ENCODE results near the gene SUSD2.
"Not testable (repeated sequence)": the region's sequence is repeated elsewhere in the genome, so short reads cannot be mapped to it uniquely, and the experiment has no call there.

SUSD2 gene

GRCh38 chr22:24178021-24178431, 3.3 kb upstream of the SUSD2 start:
- DNase-seq: no peak

GRCh38 chr22:24178502-24179440, 2.5 kb upstream of the SUSD2 start:
- DNase-seq: no peak

GRCh38 chr22:24179478-24180210, 1.6 kb upstream of the SUSD2 start:
- no peak for DNase-seq

GRCh38 chr22:24180316-24181087, 785 bp upstream of the SUSD2 start:
- DNase-seq: no peak

- DNase-seq: no peak
Observed at GRCh38 chr22:24181996-24182899, 961 bp downstream of the SUSD2 start.

GRCh38 chr22:24182900-24183246, 1.6 kb downstream of the SUSD2 start:
- DNase-seq: not testable (repeated sequence)

- DNase-seq: no peak
Observed at GRCh38 chr22:24183321-24184031, 2.2 kb downstream of the SUSD2 start.

GRCh38 chr22:24184057-24184798, 2.9 kb downstream of the SUSD2 start:
- DNase-seq: no peak

- DNase-seq: no peak
Observed at GRCh38 chr22:24185001-24185500, 3.8 kb downstream of the SUSD2 start.

GRCh38 chr22:24185501-24186351, 4.4 kb downstream of the SUSD2 start:
- DNase-seq: no peak

GRCh38 chr22:24186352-24186740, 5.1 kb downstream of the SUSD2 start:
- no peak for DNase-seq

GRCh38 chr22:24186892-24187670, 5.8 kb downstream of the SUSD2 start:
- no peak for DNase-seq

- DNase-seq: no peak
Observed at GRCh38 chr22:24187731-24188644, 6.7 kb downstream of the SUSD2 start.

GRCh38 chr22:24188705-24189248, 7.5 kb downstream of the SUSD2 start:
- DNase-seq: no peak

- DNase-seq: peak; percentile 62
Observed at GRCh38 chr22:24189249-24190158, 8.2 kb downstream of the SUSD2 start.

- no peak for DNase-seq
Observed at GRCh38 chr22:24190159-24190540, 8.9 kb downstream of the SUSD2 start.

All from activated CD4-positive, alpha-beta T cell treated with anti-CD3 and anti-CD28 coated beads, Interleukin-2, Interleukin-6, amounts not matched to agents 100 ng/mL and 50 ng/mL, durations not matched to agents 16 hours and 8 hours (primary cell).